A673 (cell line): Measurements from ENCODE around the gene RTCA. TPM values are rescaled to one million over a fixed set of nuclear protein-coding genes. Genes with fewer than 3 reads are reported as not detected.
"Not testable (repeated sequence)": the region's sequence is repeated elsewhere in the genome, so short reads cannot be mapped to it uniquely, and the experiment has no call there.

Experiments used
- BruUV-seq: library from RNA; stranded (reverse); fragments of 400-500 nt; replicated peaks from 2 replicates; lab custom pipeline; 2021; lab: Mats Ljungman, UMichigan
- CTCF ChIA-PET: fragments of 300-600 bp; sonication (Branson Sonifier 250); formaldehyde crosslinking; loops from one replicate; lab custom pipeline; 2022; ENCODE audit warnings: antibody characterized with exemption; lab: Charles Lee
- POLR2A ChIA-PET: fragments of 300-600 bp; sonication (Branson Sonifier 250); formaldehyde crosslinking; loops from one replicate; lab custom pipeline; 2022; ENCODE audit warnings: antibody characterized with exemption; ENCODE audit not compliant: low non-redundant PET; lab: Charles Lee
- DNase-seq: peaks from one replicate; pipeline ENCODE4 v3.0.0-alpha.2; 2015; ENCODE audit warnings: low spot score
- H3K27ac ChIP-seq: fragments of 200-600 bp; sonication (generic); 2 replicates; pipeline ENCODE4 v1.5.1; 2016; ENCODE audit warnings: mixed run types, low read depth, mild to moderate bottlenecking, mixed read lengths, antibody characterized with exemption, low read length; ENCODE audit not compliant: poor library complexity, severe bottlenecking
- H3K27me3 ChIP-seq: fragments of 200-600 bp; sonication (generic); replicated peaks from 2 replicates; pipeline ENCODE4 v1.6.1; 2017; ENCODE audit warnings: mixed run types, low read depth, mild to moderate bottlenecking, mixed read lengths, antibody characterized with exemption, low read length; ENCODE audit not compliant: insufficient read depth, poor library complexity
- H3K36me3 ChIP-seq: fragments of 200-600 bp; sonication (generic); 2 replicates; pipeline ENCODE4 v1.6.1; 2016; ENCODE audit warnings: mixed run types, mild to moderate bottlenecking, mixed read lengths, antibody characterized with exemption, low read length; ENCODE audit not compliant: insufficient read depth, poor library complexity, severe bottlenecking
- H3K4me1 ChIP-seq: fragments of 200-600 bp; sonication (generic); 2 replicates; pipeline ENCODE4 v1.6.1; 2017; ENCODE audit warnings: mixed run types, mild to moderate bottlenecking, mixed read lengths, antibody characterized with exemption, low read length; ENCODE audit not compliant: insufficient read depth, poor library complexity, severe bottlenecking
- H3K4me3 ChIP-seq: fragments of 200-600 bp; sonication (generic); 2 replicates; pipeline ENCODE4 v1.5.1; 2016; ENCODE audit warnings: low read depth, mixed run types, mild to moderate bottlenecking, mixed read lengths, low read length; ENCODE audit not compliant: poor library complexity, severe bottlenecking
- H3K9me3 ChIP-seq: fragments of 200-600 bp; sonication (generic); 2 replicates; pipeline ENCODE4 v1.6.1; 2016; ENCODE audit warnings: mixed run types, low read depth, mild to moderate bottlenecking, mixed read lengths, antibody characterized with exemption, low read length; ENCODE audit not compliant: poor library complexity, severe bottlenecking
- EZH2 ChIP-seq: fragments of 200-600 bp; sonication (generic); IDR thresholded peaks from 2 replicates; pipeline ENCODE4 v1.6.1; 2017; ENCODE audit warnings: borderline replicate concordance, low read depth, mild to moderate bottlenecking, mixed read lengths, antibody characterized with exemption, low read length; ENCODE audit not compliant: poor library complexity, severe bottlenecking
- intact Hi-C: fragments of 100-400 bp; cut with micrococcal nuclease; formaldehyde crosslinking; loops from one replicate; pipeline ENCODE4 v1.10.0; 2022; ENCODE audit not compliant: unreplicated experiment
- total RNA-seq: library from RNA; stranded (reverse); gene quantifications from 2 replicates; pipeline ENCODE4 v1.2.3, GENCODE V29; 2021
- TF ChIP-seq, protein P1 (sequence below): fragments of 300-800, 200-600 bp; sonication (generic); conservative IDR thresholded peaks from 2 replicates; pipeline ENCODE4 v1.5.1; 2017; ENCODE audit warnings: low read depth, mild to moderate bottlenecking, antibody characterized with exemption, low read length, moderate library complexity, mixed read lengths

The RTCA gene
- total RNA-seq, 1 experiment from 2014 or later: 57.7 TPM

DNA sequence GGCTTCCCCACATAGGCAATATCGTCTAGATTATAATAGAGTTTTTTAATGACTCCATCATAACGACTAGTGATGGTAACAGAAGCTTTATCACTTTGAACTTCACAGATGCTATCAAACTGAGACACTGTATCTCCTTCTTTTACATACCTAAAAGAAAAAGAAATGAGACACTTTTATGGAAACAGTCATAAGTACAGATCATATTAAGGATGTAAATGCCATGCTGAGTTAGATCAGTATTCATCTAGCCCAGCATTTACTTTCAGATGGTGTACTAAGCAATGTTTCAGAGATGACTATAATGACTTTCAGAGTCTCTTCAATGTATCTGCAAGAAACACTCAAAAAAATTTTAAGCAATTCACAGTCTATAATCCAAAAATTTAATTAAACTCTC, 35.3 kb upstream of the RTCA start:
- no TSS peak for BruUV-seq
- no peak for DNase-seq
- POLR2A ChIA-PET: no interaction called here
- H3K36me3 ChIP-seq: peaks cover 46% of the 10 kb centered on the region
- CTCF ChIA-PET: no interaction called here
- no peaks in the 10 kb centered on the region for H3K9me3 ChIP-seq
- H3K4me1 ChIP-seq: no peaks in the 10 kb centered on the region
- intact Hi-C loops: no loop called here
- no peak overlapping the region for H3K4me3 ChIP-seq
- no peaks in the 10 kb centered on the region for H3K27me3 ChIP-seq
- no peak overlapping the region for H3K27ac ChIP-seq
- TF ChIP-seq, protein P1, sequence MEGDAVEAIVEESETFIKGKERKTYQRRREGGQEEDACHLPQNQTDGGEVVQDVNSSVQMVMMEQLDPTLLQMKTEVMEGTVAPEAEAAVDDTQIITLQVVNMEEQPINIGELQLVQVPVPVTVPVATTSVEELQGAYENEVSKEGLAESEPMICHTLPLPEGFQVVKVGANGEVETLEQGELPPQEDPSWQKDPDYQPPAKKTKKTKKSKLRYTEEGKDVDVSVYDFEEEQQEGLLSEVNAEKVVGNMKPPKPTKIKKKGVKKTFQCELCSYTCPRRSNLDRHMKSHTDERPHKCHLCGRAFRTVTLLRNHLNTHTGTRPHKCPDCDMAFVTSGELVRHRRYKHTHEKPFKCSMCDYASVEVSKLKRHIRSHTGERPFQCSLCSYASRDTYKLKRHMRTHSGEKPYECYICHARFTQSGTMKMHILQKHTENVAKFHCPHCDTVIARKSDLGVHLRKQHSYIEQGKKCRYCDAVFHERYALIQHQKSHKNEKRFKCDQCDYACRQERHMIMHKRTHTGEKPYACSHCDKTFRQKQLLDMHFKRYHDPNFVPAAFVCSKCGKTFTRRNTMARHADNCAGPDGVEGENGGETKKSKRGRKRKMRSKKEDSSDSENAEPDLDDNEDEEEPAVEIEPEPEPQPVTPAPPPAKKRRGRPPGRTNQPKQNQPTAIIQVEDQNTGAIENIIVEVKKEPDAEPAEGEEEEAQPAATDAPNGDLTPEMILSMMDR: no peak
- no peak for TF ChIP-seq EZH2

DNA sequence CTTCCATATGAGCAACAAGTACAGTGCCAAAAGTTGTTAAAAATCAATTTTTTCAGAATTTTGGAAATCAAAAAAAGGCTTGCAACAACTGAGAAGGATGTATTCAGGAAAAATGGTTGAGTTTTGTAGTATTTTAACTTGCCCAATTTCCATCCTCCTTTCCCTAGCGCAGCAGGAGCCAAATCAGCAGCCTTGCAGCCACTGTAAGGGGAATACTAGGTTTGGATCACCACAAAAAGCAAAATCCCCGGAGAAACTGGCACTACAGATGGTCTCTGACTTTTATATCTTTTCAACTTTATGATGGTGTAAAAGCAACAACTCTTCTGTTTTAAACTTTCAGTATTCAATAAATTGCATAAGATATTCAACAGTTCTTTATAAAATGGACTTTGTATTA, 34.3 kb upstream of the RTCA start:
- Histone ChIP-seq H3K9me3 (no peaks in the 10 kb centered on the region), H3K27me3 (no peaks in the 10 kb centered on the region), H3K4me3 (no peak overlapping the region), H3K4me1 (no peaks in the 10 kb centered on the region), H3K27ac (no peak overlapping the region), H3K36me3 (peaks cover 48% of the 10 kb centered on the region)
- BruUV-seq: no TSS peak
- CTCF ChIA-PET: no interaction called here
- POLR2A ChIA-PET: no interaction called here
- no peak for DNase-seq
- intact Hi-C loops: no loop called here
- TF ChIP-seq, protein P1: no peak
- TF ChIP-seq EZH2: no peak

DNA sequence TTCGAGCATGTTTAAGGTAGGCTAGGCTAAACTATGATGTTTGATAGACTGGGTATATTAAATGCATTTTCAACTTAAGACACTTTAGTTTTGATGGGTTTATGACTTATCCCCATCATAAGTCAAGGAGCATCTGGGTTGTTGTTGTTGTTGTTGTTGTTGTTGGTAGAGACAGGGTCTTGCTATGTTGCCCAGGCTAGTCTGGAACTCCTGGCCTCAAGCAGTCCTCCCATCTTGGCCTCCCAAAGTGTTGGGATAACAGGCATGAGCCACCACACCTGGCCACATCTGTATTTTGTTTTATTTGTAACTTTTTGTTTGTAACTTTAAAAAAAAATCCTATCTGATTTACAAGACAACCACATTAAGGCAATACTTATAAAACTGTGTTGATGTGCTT, 33.9 kb upstream of the RTCA start:
- no peaks in the 10 kb centered on the region for H3K27me3 ChIP-seq
- POLR2A ChIA-PET: no interaction called here
- intact Hi-C loops: no loop called here

DNA sequence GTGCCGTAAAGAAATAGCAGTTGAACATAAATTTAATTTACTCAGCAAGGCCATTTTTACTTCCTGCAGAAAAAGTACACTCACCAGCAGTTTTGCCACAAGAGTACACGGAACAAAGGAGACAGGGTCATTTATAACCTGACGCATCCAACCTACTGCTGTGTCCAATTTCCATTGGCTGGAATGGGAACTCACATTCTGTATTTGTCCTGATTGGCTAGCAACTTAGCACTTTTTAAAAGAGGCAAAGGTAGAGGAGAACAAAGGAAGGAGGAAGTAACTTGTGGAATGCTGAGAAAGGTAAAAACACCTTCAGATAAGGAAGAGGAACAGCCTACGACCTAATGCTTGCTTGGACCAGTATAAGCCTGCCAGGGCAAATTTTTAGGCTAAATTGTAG, 32.5 kb upstream of the RTCA start:
- H3K4me1 ChIP-seq, H3K27ac ChIP-seq, DNase-seq, H3K27me3 ChIP-seq, POLR2A ChIA-PET, intact Hi-C loops, H3K4me3 ChIP-seq, H3K9me3 ChIP-seq, CTCF ChIA-PET, BruUV-seq: not testable (repeated sequence)
- H3K36me3 ChIP-seq: peaks cover 51% of the 10 kb centered on the region

More for the DNA sequence above, 33.9 kb upstream of the RTCA start:
- no peak for DNase-seq
- H3K36me3 ChIP-seq: peaks cover 48% of the 10 kb centered on the region
- TF ChIP-seq, protein P1: no peak
- no peak for TF ChIP-seq EZH2
- no TSS peak for BruUV-seq
- no peaks in the 10 kb centered on the region for H3K9me3 ChIP-seq
- no peaks in the 10 kb centered on the region for H3K4me1 ChIP-seq
- no peak overlapping the region for H3K27ac ChIP-seq
- CTCF ChIA-PET: no interaction called here
- H3K4me3 ChIP-seq: no peak overlapping the region
